Stimulated activated CD8-positive, alpha-beta memory T cell treated with anti-CD3 and anti-CD28 coated beads, Interleukin-7, amount 100 ng/mL, for 48 hours (primary cell): ENCODE results near the gene PIK3CD.
"Not testable (repeated sequence)": the region's sequence is repeated elsewhere in the genome, so short reads cannot be mapped to it uniquely, and the experiment has no call there.

Source experiments
- DNase-seq, 2 donors: peaks; one replicate each; pipeline ENCODE4 v3.0.0-alpha.2; 2020; ENCODE audit warnings: low read depth in 1 of 2; ENCODE audit errors: extremely low read depth in 1 of 2

Gene PIK3CD

DNA sequence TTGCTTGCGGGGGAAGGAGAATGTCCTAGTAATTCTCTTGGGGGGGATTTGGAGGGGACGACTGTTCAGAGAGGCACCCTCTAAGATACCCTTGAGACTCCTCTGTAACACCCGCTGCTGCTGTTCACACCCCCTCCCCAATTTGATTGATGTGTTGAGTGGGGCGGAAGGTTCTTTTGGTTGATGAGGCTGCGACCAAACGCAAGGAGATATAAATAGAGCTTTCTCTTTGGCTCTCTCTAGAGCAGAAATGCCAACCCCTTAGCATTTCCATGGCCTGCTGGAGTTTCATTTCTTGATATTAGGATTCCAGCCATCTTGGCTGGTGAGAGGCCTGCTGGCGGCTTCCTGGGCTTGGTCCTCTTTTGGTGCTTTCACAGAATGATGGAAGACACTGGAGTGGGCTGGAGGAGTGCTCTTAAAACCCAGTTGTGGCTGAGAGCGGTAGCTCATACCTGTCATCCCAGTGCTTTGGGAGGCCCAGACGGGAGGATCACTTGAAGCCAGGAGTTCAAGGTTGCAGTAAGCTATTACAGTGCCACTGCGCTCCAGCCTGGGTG, 2.0 kb downstream of the PIK3CD start:
- DNase-seq = peak in 1 of 2 donors; percentile 27

GRCh38 chr1:9654051-9654833, 2.7 kb downstream of the PIK3CD start:
- DNase-seq = peak in 1 of 2 donors; percentile 47

DNA sequence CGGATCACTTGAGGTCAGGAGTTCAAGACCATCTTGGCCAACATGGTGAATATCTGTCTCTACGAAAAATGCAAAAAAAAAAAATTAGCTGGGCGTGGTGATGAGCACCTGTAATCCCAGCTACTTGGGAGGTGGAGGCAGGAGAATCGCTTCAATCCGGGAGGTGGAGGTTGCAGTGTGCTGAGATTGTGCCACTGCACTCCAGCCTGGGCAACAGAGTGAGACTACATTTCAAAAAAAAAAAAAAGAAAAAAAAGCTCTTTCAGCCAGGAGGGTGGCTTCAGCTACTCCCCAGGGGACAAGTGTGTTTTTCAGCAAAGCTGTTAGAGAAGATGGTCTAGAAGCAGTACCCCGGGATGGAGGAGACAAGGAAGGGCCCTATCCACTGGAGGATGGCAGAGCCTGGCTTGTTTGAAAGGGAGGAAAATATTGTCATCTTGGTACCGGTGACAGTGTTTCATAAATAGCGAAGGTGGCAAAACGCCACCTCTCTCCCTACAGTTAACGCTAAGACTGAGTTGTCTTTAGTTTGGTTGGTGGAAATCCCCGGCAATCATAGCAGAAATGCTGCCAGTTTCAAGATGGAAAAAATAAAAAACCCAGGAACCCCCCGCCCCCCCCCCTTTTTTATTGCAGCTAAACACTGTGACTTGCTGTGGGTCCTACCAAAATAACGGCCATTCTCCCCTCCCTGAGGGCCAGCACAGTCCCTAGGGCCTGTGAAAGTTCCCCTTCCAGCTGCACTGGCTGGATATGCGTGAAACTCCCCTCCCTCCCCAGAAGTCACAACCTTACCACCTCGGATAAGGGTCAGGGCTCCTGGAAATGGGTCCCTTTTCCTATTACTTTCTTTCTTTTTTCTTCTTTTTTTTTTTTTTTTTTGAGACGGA, 3.5 kb downstream of the PIK3CD start:
- DNase-seq = no peak

DNA sequence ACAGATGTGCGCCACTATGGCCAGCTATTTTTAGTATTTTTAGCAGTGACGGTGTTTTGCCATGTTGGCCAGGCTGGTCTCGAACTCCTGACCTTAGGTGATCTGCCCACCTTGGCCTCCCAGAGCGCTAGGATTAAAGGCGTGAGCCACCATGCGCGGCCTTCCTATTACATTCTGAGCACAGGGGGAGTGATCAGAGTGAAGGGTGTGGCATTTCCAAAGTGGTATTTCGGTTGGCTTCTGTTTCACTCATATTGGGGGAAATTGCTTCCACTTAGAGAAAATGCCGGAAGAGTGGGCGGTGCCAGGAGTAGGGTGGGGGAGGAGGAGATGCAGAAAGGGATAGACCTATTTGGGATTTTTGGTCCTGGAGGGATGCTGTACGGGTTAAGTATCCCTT, 4.3 kb downstream of the PIK3CD start:
- no peak for DNase-seq

DNA sequence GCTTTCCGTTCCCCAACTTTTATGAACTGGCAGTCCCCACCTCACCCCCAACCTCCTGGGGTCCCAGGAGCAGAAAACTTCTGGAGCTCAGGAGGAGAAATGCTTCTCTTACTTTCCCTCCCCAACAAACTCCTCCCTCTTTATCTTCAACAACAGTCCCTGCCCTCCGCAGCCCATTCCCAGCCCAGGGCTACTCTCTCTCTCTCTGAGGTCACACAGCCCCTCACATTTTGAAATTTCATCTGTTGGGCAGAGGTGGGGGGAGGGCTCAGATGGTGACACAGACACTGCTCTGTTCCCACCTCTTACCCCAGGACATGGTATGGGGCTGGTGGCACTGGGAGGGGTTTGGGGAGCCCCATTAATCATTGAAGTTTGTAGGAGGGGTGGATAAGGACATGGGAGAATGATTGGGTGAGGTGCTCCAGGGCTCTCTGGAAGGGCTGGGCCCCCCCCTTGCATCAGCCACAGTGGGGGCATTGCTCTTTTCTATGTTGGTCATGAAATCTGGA, 6.0 kb downstream of the PIK3CD start:
- DNase-seq = no peak

DNA sequence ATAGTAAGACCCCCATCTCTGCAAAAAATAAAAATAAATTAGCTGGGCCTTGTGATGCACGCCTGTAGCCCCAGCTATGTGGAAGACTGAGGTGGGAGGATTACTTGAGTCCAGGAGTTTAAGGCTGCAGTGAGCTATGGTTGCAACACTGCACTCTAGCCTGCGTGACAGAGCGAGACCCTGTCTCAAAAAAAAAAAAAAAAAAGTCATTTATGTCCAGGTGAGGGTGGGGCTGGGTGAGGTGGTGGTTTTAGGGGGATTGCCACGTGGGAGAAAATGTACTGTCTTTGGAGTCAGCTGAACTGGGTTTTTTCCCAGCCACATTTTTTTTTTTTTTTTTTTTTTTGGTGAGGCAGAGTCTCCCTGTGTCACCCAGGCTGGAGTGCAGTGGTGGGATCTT, 6.7 kb downstream of the PIK3CD start:
- no peak for DNase-seq

- no peak for DNase-seq
Measured at GRCh38 chr1:9659328-9659727, 7.8 kb downstream of the PIK3CD start.

DNA sequence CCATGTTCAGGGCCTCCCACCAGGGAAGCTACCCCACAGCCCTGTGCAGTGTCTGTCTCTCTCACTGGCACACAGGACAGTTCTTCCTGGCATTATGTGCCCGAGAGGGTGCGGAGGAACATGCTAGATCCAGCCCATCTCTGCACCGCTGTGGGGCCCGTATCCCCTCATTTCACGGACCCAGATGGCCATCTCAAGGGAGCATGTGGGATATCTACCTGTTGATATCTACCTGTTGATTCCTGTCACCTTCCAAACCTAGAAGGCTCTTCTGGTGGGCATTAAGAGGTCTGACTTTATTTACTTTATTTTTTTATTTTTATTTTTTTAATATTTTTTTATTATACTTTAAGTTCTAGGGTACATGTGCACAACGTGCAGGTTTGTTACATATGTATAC, 11.7 kb downstream of the PIK3CD start:
- no peak for DNase-seq

GRCh38 chr1:9665193-9665592, 13.7 kb downstream of the PIK3CD start:
- no peak for DNase-seq

DNA sequence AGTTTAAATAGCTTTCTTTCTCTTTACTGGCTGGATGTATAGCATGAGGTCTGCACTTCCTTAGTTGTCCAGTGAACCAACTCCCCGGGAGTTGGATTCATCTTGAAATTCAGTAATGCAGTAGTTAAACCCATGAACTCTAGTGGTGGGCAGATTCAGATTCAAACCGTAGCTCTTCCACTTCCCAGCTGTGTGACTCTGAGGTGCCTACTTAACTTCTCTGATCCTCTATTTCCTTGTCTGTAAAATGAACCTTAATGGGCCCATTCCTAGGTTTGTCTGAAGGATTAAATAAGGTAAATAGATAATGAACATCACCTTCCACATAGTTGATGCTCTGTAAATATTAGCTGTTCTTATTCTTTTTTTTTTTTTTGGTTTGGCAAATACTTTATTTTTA, 16.5 kb downstream of the PIK3CD start:
- DNase-seq = no peak

GRCh38 chr1:9670085-9670484, 18.6 kb downstream of the PIK3CD start:
- DNase-seq = no peak

DNA sequence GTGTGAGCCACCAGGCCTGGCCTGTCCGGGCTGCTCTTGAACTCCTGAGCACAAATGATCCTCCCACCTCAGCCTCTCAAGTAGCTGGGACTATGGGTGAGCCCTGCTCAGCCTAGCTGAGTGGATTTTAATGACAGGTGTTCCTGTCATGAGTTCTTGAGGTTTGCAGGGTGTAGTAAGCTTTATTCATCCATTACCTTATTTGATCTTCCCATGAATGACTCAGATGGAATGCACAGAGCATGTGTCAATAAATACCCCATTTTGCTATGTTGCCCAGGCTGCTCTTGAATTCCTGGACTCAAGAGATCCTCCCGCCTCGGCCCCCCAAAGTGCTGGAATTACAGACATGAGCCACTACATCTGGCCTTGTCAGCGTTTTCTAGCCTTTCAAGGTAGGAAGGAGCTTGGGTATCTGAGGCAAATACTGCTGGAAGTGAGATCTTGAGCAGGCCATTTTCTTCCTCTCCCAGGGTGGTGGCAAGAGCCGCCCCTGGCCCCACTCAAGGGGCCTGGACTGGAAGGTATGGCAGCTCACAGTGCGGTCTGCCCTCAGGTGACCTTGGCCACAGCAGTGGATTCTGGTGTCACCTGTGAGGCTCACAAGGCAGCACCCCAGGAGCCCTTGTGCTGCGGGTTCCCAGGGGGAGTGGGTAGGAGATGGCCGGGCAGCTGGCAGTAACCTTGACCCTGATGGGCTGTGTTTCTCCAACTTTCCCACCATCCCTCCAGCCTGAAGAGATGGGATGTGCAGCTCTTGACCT, 20.0 kb downstream of the PIK3CD start:
- no peak for DNase-seq

- no peak for DNase-seq
Measured at GRCh38 chr1:9672444-9672843, 20.9 kb downstream of the PIK3CD start.

- DNase-seq = no peak
Measured at GRCh38 chr1:9675393-9675792, 23.9 kb downstream of the PIK3CD start.

- not testable (repeated sequence) for DNase-seq
Measured at GRCh38 chr1:9676128-9676527, 24.6 kb downstream of the PIK3CD start.

DNA sequence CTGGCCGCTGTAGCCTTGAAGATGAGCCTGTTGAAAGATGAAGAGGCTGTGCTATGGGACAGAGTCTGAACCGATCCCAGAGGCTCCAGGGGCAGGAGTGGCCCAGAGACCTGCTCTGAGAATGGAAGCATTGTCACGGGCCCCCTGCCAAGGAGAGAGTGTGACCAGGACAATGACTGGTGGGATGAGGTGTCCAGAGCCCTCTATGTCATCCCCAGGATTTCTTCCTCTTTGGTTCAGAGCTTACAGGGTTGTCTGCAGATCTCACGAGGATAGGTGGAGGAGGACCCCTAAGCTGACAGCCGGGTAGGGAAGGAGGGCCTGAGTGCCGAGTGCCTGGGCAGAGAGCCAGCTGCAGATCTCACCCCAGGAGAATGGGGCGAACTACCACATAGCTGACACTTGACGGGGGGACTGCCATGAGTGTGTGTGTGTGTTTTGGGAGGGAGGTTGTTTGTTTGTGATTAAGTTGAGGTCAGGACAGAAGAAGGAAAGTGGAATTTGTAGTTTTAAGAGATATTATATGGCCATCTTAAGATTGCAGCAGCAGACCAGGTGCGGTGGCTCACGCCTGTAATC, 25.4 kb downstream of the PIK3CD start:
- DNase-seq = no peak

DNA sequence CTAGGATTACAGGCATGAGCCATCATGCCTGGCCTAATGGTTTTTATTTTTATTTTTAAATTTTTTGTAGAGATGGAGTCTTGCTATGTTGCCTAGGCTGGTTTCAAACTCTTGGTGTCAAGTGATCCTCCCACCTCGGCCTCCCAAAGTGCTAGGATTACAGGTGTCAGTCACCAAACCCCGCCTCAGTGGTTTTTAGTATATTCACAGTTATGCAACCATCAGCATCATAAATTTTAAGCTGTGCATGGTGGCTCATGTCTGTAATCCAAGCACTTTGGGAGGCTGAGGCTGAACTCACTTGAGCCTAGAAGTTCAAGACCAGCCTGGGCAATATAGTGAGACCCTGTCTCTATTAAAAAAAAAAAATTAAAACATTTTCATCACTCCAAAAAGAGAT, 28.6 kb downstream of the PIK3CD start:
- no peak for DNase-seq

DNA sequence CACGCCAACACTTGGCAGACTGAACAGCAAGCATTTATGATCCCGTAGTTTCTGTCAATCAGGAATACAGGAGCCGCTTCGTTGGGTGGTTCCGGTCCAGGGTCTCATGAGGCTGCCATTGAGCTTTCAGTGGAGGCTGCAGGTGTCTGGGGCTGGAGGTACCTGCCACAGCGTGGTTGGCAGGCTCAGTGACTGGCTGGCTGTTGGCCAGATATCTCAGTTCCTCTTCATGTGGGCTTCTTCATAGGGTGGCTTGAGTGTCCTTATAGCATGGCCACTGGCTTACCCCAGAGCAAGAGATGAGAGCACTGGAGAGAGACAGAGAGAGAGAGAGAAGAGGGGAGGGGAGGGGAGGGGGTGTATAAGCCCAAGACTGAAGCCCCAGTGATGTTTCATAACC, 29.3 kb downstream of the PIK3CD start:
- DNase-seq = no peak

DNA sequence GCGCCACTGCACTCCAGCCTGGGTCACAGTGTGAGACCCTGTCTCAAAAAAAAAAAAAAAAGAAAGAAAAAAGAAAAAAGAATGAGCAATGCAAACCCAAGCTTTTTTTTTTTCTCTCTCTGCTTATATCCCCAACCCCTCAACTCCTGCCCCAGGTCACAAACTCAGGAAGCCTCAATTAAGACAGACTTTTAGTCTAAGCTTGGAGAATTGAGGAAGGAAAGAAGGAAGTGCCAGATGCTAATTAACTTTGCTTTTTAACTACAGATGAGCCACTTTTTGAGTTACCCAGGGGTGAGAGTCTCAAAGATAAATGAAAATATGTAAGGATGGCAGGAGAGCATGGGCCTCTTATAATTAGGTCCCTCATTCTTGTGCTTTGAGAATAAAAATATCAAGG, 33.3 kb downstream of the PIK3CD start:
- no peak for DNase-seq

DNA sequence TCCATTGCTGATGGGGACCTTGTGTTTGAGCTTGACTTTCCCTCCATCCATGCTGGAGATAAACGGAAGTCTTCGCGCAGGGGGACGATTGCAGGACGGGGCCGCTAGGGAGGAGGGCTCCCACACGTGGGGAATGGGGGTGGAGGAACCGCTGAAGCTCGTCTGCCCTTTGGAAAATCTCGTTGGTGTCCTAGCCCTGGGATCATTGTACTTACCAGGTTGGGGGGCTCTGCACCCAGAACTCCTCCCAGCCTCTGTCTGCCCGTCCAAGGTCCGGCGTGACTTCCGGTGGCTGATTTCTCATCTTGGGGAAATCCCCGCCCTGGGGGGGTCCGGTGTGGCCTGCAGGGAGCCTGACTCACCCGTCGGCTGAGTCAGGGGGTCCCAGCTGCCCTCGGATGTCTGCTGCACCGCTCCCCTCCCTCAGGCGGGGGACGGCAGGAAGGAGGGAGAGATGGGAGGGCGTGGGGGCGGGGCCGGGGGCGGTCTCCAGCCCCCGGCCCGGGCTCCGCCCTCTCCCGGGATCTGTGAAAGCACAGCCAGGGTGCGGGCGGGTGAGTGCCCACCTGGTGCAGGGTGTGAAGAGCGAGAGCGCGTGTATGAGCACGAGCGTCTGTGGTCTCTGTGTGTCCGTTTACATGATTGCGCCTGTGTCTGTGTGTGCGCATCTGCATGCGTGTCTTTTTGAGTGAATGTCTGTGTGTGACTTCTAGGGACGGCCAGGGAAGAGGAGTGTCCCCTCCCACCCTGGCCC, 35.8 kb downstream of the PIK3CD start:
- peak; percentile 74 to 76 for DNase-seq
